ENCODE results near the gene SLX9. TPM values are rescaled to one million over a fixed set of nuclear protein-coding genes. Genes with fewer than 3 reads are reported as not detected.

SLX9 gene
- total RNA-seq, 1 donor from 2014 or later = 8.3 TPM

- H3K27ac ChIP-seq = no peak overlapping the region
- intact Hi-C loops (cut with DNase I) = no loop called here
- H3K36me3 ChIP-seq = no peaks in the 10 kb centered on the region
- DNase-seq (ENCODE audit: extremely low spot score in 2 of 2) = no peak
- no peak overlapping the region for H3K4me3 ChIP-seq
- no peaks in the 10 kb centered on the region for H3K27me3 ChIP-seq
- no peaks in the 10 kb centered on the region for H3K9me3 ChIP-seq
- TF ChIP-seq, protein P1, sequence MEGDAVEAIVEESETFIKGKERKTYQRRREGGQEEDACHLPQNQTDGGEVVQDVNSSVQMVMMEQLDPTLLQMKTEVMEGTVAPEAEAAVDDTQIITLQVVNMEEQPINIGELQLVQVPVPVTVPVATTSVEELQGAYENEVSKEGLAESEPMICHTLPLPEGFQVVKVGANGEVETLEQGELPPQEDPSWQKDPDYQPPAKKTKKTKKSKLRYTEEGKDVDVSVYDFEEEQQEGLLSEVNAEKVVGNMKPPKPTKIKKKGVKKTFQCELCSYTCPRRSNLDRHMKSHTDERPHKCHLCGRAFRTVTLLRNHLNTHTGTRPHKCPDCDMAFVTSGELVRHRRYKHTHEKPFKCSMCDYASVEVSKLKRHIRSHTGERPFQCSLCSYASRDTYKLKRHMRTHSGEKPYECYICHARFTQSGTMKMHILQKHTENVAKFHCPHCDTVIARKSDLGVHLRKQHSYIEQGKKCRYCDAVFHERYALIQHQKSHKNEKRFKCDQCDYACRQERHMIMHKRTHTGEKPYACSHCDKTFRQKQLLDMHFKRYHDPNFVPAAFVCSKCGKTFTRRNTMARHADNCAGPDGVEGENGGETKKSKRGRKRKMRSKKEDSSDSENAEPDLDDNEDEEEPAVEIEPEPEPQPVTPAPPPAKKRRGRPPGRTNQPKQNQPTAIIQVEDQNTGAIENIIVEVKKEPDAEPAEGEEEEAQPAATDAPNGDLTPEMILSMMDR (IDR thresholded peaks at IDR 0.05) = no peak
- TF ChIP-seq POLR2A (IDR thresholded peaks at IDR 0.05) = no peak
- TF ChIP-seq POLR2AphosphoS5 (IDR thresholded peaks at IDR 0.05; ENCODE audit: insufficient read depth in 1 of 2, low read depth in 1 of 2) = no peak
- peaks cover 17% of the 10 kb centered on the region for H3K4me1 ChIP-seq
Observed at GRCh38 chr21:44990921-44991320, 51.1 kb downstream of the SLX9 start.

- Histone ChIP-seq H3K27me3 (no peaks in the 10 kb centered on the region), H3K4me1 (peaks cover 17% of the 10 kb centered on the region), H3K4me3 (no peak overlapping the region), H3K9me3 (no peaks in the 10 kb centered on the region), H3K27ac (no peak overlapping the region), H3K36me3 (no peaks in the 10 kb centered on the region)
- TF ChIP-seq, protein P1 (IDR thresholded peaks at IDR 0.05) = no peak
- TF ChIP-seq POLR2AphosphoS5 (IDR thresholded peaks at IDR 0.05; ENCODE audit: insufficient read depth in 1 of 2, low read depth in 1 of 2) (no peak), POLR2A (IDR thresholded peaks at IDR 0.05) (no peak)
- intact Hi-C loops (cut with DNase I) = no loop called here
- DNase-seq (ENCODE audit: extremely low spot score in 2 of 2) = no peak
Observed at GRCh38 chr21:44991538-44992483, 52.0 kb downstream of the SLX9 start.

- Histone ChIP-seq H3K4me1 (peaks cover 17% of the 10 kb centered on the region), H3K27ac (no peak overlapping the region)
- TF ChIP-seq POLR2AphosphoS5 (IDR thresholded peaks at IDR 0.05; ENCODE audit: insufficient read depth in 1 of 2, low read depth in 1 of 2) (no peak), POLR2A (IDR thresholded peaks at IDR 0.05) (no peak)
- TF ChIP-seq, protein P1 (IDR thresholded peaks at IDR 0.05) = no peak
Observed at GRCh38 chr21:44992608-44993031, 52.8 kb downstream of the SLX9 start.

DNA sequence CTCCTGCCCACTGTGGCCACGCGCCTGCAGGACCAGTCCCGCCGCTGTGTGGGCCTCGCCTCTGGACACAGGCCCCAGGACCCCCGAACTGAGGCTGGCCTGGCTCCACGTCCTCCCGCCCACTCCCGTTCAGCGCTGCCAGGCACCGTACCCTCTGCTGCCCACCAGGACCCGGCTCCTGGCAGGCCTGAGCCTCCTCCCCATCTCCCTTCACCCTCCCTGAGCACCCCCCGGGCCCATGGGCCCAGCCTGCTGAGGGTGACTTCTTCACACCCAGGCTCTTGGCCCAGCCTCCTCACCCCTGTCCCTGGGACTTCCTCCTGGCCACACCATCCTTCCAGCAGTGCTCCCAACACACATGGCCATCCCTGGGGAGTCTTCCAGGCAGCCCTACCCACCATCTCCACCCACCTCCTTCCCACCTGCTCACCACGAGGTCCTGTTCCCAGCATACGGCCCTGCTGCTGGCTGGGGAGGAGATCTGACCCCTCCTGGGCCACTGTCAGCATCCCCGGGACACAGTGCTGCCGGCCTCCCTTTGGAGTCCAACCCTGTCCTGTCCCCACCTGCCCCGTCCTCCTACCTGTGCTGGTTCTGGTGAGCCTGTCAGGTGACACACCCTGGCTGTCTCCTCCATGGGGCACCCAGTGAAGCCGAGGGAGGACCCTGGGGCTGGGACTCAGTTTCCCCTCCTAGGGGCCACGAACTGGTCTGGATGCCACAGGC lies 53.7 kb downstream of the SLX9 start:
- Histone ChIP-seq H3K36me3 (no peaks in the 10 kb centered on the region), H3K4me3 (no peak overlapping the region), H3K9me3 (no peaks in the 10 kb centered on the region), H3K4me1 (peaks cover 17% of the 10 kb centered on the region), H3K27ac (peak overlapping the region; percentile 24), H3K27me3 (no peaks in the 10 kb centered on the region)
- no peak for TF ChIP-seq POLR2A (IDR thresholded peaks at IDR 0.05)
- no peak for TF ChIP-seq POLR2AphosphoS5 (IDR thresholded peaks at IDR 0.05; ENCODE audit: insufficient read depth in 1 of 2, low read depth in 1 of 2)
- TF ChIP-seq, protein P1 (IDR thresholded peaks at IDR 0.05) = no peak
- intact Hi-C loops (cut with DNase I) = no loop called here
- no peak for DNase-seq (ENCODE audit: extremely low spot score in 2 of 2)

More at GRCh38 chr21:44992608-44993031, 52.8 kb downstream of the SLX9 start:
- no peaks in the 10 kb centered on the region for H3K36me3 ChIP-seq
- no peaks in the 10 kb centered on the region for H3K9me3 ChIP-seq
- intact Hi-C loops (cut with DNase I) = no loop called here
- no peak for DNase-seq (ENCODE audit: extremely low spot score in 2 of 2)
- no peaks in the 10 kb centered on the region for H3K27me3 ChIP-seq
- no peak overlapping the region for H3K4me3 ChIP-seq
